Measurements from ENCODE around the gene MRPS5.

- no peak for TF ChIP-seq CTCF (conservative IDR thresholded peaks at IDR 0.05; ENCODE audit: low read length)
- no peak for TF ChIP-seq EZH2phosphoT487 (IDR thresholded peaks at IDR 0.05; ENCODE audit: borderline replicate concordance, low read depth, low read length)
Measured at GRCh38 chr2:95072424-95072823, 49.2 kb downstream of the MRPS5 start.

Data from OCI-LY7 (cell line).